CD4-positive, alpha-beta memory T cell (primary cell): ENCODE results near the gene PYCARD. TPM values are rescaled to one million over a fixed set of nuclear protein-coding genes. Genes with fewer than 3 reads are reported as not detected.
A peak's percentile ranks its signal among the peaks of the same experiment; 100 is the strongest.

Experiments
- CTCF ChIA-PET: fragments of 350-600 bp; sonication (Branson Sonifier 250); formaldehyde crosslinking; loops from one replicate; lab custom pipeline; 2021; ENCODE audit warnings: inconsistent platforms; ENCODE audit not compliant: partially characterized antibody; lab: Charles Lee
- POLR2A ChIA-PET: fragments of 350-600 bp; sonication (Branson Sonifier 250); formaldehyde crosslinking; loops from one replicate; lab custom pipeline; 2021; ENCODE audit not compliant: partially characterized antibody; lab: Charles Lee
- DNase-seq, 5 donors: peaks; one replicate each; pipeline versions ENCODE4 v3.0.0 to v3.0.0-alpha.2; 2020 to 2022; ENCODE audit warnings: mixed read lengths in 1 of 5
- H3K27ac ChIP-seq: one replicate; pipeline ENCODE4 v1.7.0; 2013; ENCODE audit warnings: low read depth, low read length
- H3K27me3 ChIP-seq: 2 replicates; pipeline ENCODE4 v1.7.0; 2013; ENCODE audit warnings: mild to moderate bottlenecking, low read length, moderate library complexity; ENCODE audit not compliant: insufficient read depth
- H3K36me3 ChIP-seq: 2 replicates; pipeline ENCODE4 v1.7.0; 2013; ENCODE audit warnings: mild to moderate bottlenecking, low read length, moderate library complexity; ENCODE audit not compliant: insufficient read depth
- H3K4me1 ChIP-seq: 2 replicates; pipeline ENCODE4 v1.7.0; 2013; ENCODE audit warnings: mild to moderate bottlenecking, low read length, moderate library complexity; ENCODE audit not compliant: insufficient read depth
- H3K4me3 ChIP-seq, 2 donors: one replicate each; pipeline ENCODE4 v1.7.0; 2013; ENCODE audit warnings: low read length in 2 of 2, mild to moderate bottlenecking in 1 of 2
- H3K9me3 ChIP-seq, 2 donors: one replicate each; pipeline ENCODE4 v1.7.0; 2013; ENCODE audit warnings: low read length in 2 of 2, control low read depth in 1 of 2; ENCODE audit not compliant: control insufficient read depth in 1 of 2
- H3K27ac Mint-ChIP-seq, 7 donors: one replicate each; pipeline ENCODE4 v1.8.0; 2020 to 2021; ENCODE audit warnings: mixed read lengths in 7 of 7, mild to moderate bottlenecking in 6 of 7, inconsistent platforms in 3 of 7, moderate library complexity in 3 of 7
- H3K27me3 Mint-ChIP-seq, 2 donors: one replicate each; pipeline ENCODE4 v1.8.0; 2020 to 2021; ENCODE audit warnings: mixed read lengths in 2 of 2
- H3K36me3 Mint-ChIP-seq, 2 donors: one replicate each; pipeline ENCODE4 v1.8.0; 2020 to 2021; ENCODE audit warnings: mixed read lengths in 2 of 2, inconsistent platforms in 1 of 2, mild to moderate bottlenecking in 1 of 2
- H3K4me1 Mint-ChIP-seq, 4 donors: one replicate each; pipeline ENCODE4 v1.8.0; 2020 to 2021; ENCODE audit warnings: mixed read lengths in 4 of 4, mild to moderate bottlenecking in 1 of 4
- H3K4me3 Mint-ChIP-seq, 8 donors: one replicate each; pipeline ENCODE4 v1.8.0; 2020 to 2021; ENCODE audit warnings: mixed read lengths in 8 of 8, mild to moderate bottlenecking in 7 of 8, moderate library complexity in 6 of 8, inconsistent platforms in 3 of 8
- H3K9me3 Mint-ChIP-seq, 8 donors: one replicate each; pipeline ENCODE4 v1.8.0; 2020 to 2021; ENCODE audit warnings: mixed read lengths in 8 of 8, mild to moderate bottlenecking in 5 of 8, inconsistent platforms in 3 of 8, moderate library complexity in 1 of 8
- intact Hi-C: fragments of 100-400 bp; cut with micrococcal nuclease; formaldehyde crosslinking; loops from one replicate; pipeline ENCODE4 v1.15.1; 2023
- polyA plus RNA-seq, 2 donors: library from polyadenylated mRNA; unstranded; fragments of 300-500 nt; fragmentation: Illumina TruSeq; gene quantifications; one replicate each; pipeline ENCODE4 v1.2.3, GENCODE V29; 2021
- total RNA-seq, 2 experiments: library from RNA; stranded (reverse); gene quantifications; one replicate each; pipeline ENCODE4 v1.2.3, GENCODE V29; 2021

The PYCARD gene
- total and polyA plus RNA-seq, 4 experiments from 2014 or later = 25.9 to 60.6 (median 39.5) TPM

- Mint-ChIP-seq H3K36me3 (peaks cover 81 to 94% of the 10 kb centered on the region in 2 donors), H3K4me3 (peak overlapping the region in 5 of 8 donors; percentile 36 to 79 (median 59)), H3K27ac (peak overlapping the region in 5 of 7 donors; percentile 37 to 99 (median 77)), H3K9me3 (peaks cover 0 to 19% (median 0%) of the 10 kb centered on the region in 8 donors), H3K27me3 (no peaks in the 10 kb centered on the region), H3K4me1 (peaks cover 53 to 97% (median 72%) of the 10 kb centered on the region in 4 donors)
- ChIA-PET POLR2A (interaction anchor here (1.5 to 2.2 kb wide), 4 partner anchors 10 to 67 kb away, joined by 4 to 19 read pairs (median 8); partner anchors contain the start of genes KAT8 and PYCARD), CTCF (no interaction called here)
- H3K27me3 ChIP-seq = no peaks in the 10 kb centered on the region
- H3K36me3 ChIP-seq = peaks cover 78% of the 10 kb centered on the region
- DNase-seq = no peak
- H3K4me1 ChIP-seq = peaks cover 66% of the 10 kb centered on the region
- H3K27ac ChIP-seq = no peak overlapping the region
- no peak overlapping the region for H3K4me3 ChIP-seq
- intact Hi-C loops = no loop called here
- H3K9me3 ChIP-seq = no peaks in the 10 kb centered on the region
These were observed 17.7 kb downstream of the PYCARD start for GRCh38 chr16:31184888-31185287.

GRCh38 chr16:31183432-31184428 is 18.8 kb downstream of the PYCARD start:
- ChIA-PET CTCF (interaction anchor here (1.4 to 2.5 kb wide), 2 partner anchors 18 to 41 kb away, joined by 3 to 11 read pairs; partner anchors contain the start of gene PYCARD), POLR2A (interaction anchor here (0.7 to 2.6 kb wide), 11 partner anchors 9 to 110 kb away, joined by 3 to 19 read pairs (median 4); partner anchors contain the start of genes KAT8, PYCARD, ZNF646 and ZNF668)
- intact Hi-C loops = no loop called here
- no peak overlapping the region for H3K4me3 ChIP-seq
- no peak for DNase-seq
- peak overlapping the region; percentile 23 for H3K27ac ChIP-seq
- H3K27me3 ChIP-seq = no peaks in the 10 kb centered on the region
- peaks cover 71% of the 10 kb centered on the region for H3K4me1 ChIP-seq
- H3K9me3 Mint-ChIP-seq = peaks cover 0 to 19% (median 0%) of the 10 kb centered on the region in 8 donors
- H3K36me3 Mint-ChIP-seq = peaks cover 69 to 90% of the 10 kb centered on the region in 2 donors
- peaks cover 52 to 95% (median 70%) of the 10 kb centered on the region in 4 donors for H3K4me1 Mint-ChIP-seq
- H3K27me3 Mint-ChIP-seq = no peaks in the 10 kb centered on the region
- peak overlapping the region; percentile 46 to 99 (median 98) for H3K4me3 Mint-ChIP-seq
- peaks cover 67% of the 10 kb centered on the region for H3K36me3 ChIP-seq
- peak overlapping the region; percentile 47 to 99 (median 70) for H3K27ac Mint-ChIP-seq
- H3K9me3 ChIP-seq = no peaks in the 10 kb centered on the region

- intact Hi-C loops = no loop called here
- peak overlapping the region; percentile 38 to 99 (median 75) for H3K27ac Mint-ChIP-seq
- Histone ChIP-seq H3K36me3 (peaks cover 53% of the 10 kb centered on the region), H3K4me3 (peak overlapping the region; percentile 5 to 96), H3K9me3 (no peaks in the 10 kb centered on the region), H3K27me3 (no peaks in the 10 kb centered on the region), H3K27ac (peak overlapping the region; percentile 89), H3K4me1 (peaks cover 76% of the 10 kb centered on the region)
- DNase-seq = no peak
- H3K4me3 Mint-ChIP-seq = peak overlapping the region; percentile 97 to 99 (median 98)
- ChIA-PET POLR2A (interaction anchor here (1.4 to 2.6 kb wide), 8 partner anchors 8 to 65 kb away, joined by 3 to 16 read pairs (median 7); partner anchors contain the start of genes KAT8 and PYCARD), CTCF (interaction anchor here (0.7 to 2.5 kb wide), 2 partner anchors 19 to 40 kb away, joined by 3 to 11 read pairs; partner anchors contain the start of gene PYCARD)
- peaks cover 56 to 94% (median 68%) of the 10 kb centered on the region in 4 donors for H3K4me1 Mint-ChIP-seq
- H3K36me3 Mint-ChIP-seq = peaks cover 57 to 77% of the 10 kb centered on the region in 2 donors
- H3K27me3 Mint-ChIP-seq = no peaks in the 10 kb centered on the region
- peaks cover 0 to 16% (median 0%) of the 10 kb centered on the region in 8 donors for H3K9me3 Mint-ChIP-seq
These were observed 20.2 kb downstream of the PYCARD start for GRCh38 chr16:31182391-31182790.

GRCh38 chr16:31181102-31181830 is 21.3 kb downstream of the PYCARD start:
- peak overlapping the region; percentile 96 to 97 for H3K4me3 ChIP-seq
- peaks cover 46 to 66% of the 10 kb centered on the region in 2 donors for H3K36me3 Mint-ChIP-seq
- peaks cover 0 to 14% (median 0%) of the 10 kb centered on the region in 8 donors for H3K9me3 Mint-ChIP-seq
- H3K9me3 ChIP-seq = no peaks in the 10 kb centered on the region
- peaks cover 42% of the 10 kb centered on the region for H3K36me3 ChIP-seq
- H3K27me3 ChIP-seq = no peaks in the 10 kb centered on the region
- H3K4me1 ChIP-seq = peaks cover 78% of the 10 kb centered on the region
- DNase-seq = peak in 2 of 5 donors; percentile 25 to 57
- peak overlapping the region; percentile 93 to 100 (median 99) for H3K27ac Mint-ChIP-seq
- no peaks in the 10 kb centered on the region for H3K27me3 Mint-ChIP-seq
- peak overlapping the region; percentile 89 for H3K27ac ChIP-seq
- peaks cover 51 to 90% (median 66%) of the 10 kb centered on the region in 4 donors for H3K4me1 Mint-ChIP-seq
- intact Hi-C loops = no loop called here
- CTCF ChIA-PET = interaction anchor here (1.2 to 1.8 kb wide), 2 partner anchors 20 to 39 kb away, joined by 3 to 12 read pairs; no protein-coding TSS in a partner anchor
- H3K4me3 Mint-ChIP-seq = peak overlapping the region; percentile 97 to 99 (median 98)
- POLR2A ChIA-PET = interaction anchor here (0.7 to 6.1 kb wide), 34 partner anchors 9 to 696 kb away, joined by 3 to 195 read pairs (median 6); partner anchors contain the start of genes ARMC5, FBRS, KAT8 and ORAI3

GRCh38 chr16:31179747-31180459 is 22.7 kb downstream of the PYCARD start, which contains the start of gene FUS:
TSS of gene FUS (plus strand) at chr16:31180139. CDS start at chr16:31180215, 76 bp downstream.
- CTCF ChIA-PET = interaction anchor here (1.2 to 1.8 kb wide), 2 partner anchors 19 to 37 kb away, joined by 3 to 12 read pairs; no protein-coding TSS in a partner anchor
- Mint-ChIP-seq H3K27me3 (no peaks in the 10 kb centered on the region), H3K27ac (peak within 1 kb of the TSS; percentile 95 to 100 (median 99)), H3K9me3 (peaks cover 0 to 14% (median 0%) of the 10 kb centered on the region in 8 donors), H3K4me3 (peak within 1 kb of the TSS; percentile 97 to 99 (median 98)), H3K36me3 (peaks cover 32 to 52% of the 10 kb centered on the region in 2 donors), H3K4me1 (peaks cover 41 to 77% (median 54%) of the 10 kb centered on the region in 4 donors)
- POLR2A ChIA-PET = interaction anchor here (0.5 to 6.1 kb wide), 50 partner anchors 9 to 698 kb away, joined by 3 to 195 read pairs (median 4); partner anchors contain the start of genes ARMC5, FBRS, KAT8 and ORAI3
- H3K36me3 ChIP-seq = peaks cover 28% of the 10 kb centered on the region
- no peaks in the 10 kb centered on the region for H3K27me3 ChIP-seq
- H3K27ac ChIP-seq = peak within 1 kb of the TSS; percentile 89
- H3K9me3 ChIP-seq = no peaks in the 10 kb centered on the region
- H3K4me3 ChIP-seq = peak within 1 kb of the TSS; percentile 96 to 97
- peak; percentile 89 to 95 (median 94) for DNase-seq
- peaks cover 66% of the 10 kb centered on the region for H3K4me1 ChIP-seq
- intact Hi-C loops = loop anchor here (1.0 to 5.0 kb wide), 6 partner anchors 23 to 147 kb away; partner anchors contain the start of genes KAT8, PYCARD, STX4 and VKORC1
